ENCODE data around the gene NIT1. TPM values are rescaled to one million over a fixed set of nuclear protein-coding genes. Genes with fewer than 3 reads are reported as not detected.

Gene NIT1
- total and polyA plus RNA-seq, 9 of the 15 experiments (the other 6 are each of a cell fraction or from before 2014, with no cell fraction given): 18.4 to 76.0 (median 33.7) TPM

DNA sequence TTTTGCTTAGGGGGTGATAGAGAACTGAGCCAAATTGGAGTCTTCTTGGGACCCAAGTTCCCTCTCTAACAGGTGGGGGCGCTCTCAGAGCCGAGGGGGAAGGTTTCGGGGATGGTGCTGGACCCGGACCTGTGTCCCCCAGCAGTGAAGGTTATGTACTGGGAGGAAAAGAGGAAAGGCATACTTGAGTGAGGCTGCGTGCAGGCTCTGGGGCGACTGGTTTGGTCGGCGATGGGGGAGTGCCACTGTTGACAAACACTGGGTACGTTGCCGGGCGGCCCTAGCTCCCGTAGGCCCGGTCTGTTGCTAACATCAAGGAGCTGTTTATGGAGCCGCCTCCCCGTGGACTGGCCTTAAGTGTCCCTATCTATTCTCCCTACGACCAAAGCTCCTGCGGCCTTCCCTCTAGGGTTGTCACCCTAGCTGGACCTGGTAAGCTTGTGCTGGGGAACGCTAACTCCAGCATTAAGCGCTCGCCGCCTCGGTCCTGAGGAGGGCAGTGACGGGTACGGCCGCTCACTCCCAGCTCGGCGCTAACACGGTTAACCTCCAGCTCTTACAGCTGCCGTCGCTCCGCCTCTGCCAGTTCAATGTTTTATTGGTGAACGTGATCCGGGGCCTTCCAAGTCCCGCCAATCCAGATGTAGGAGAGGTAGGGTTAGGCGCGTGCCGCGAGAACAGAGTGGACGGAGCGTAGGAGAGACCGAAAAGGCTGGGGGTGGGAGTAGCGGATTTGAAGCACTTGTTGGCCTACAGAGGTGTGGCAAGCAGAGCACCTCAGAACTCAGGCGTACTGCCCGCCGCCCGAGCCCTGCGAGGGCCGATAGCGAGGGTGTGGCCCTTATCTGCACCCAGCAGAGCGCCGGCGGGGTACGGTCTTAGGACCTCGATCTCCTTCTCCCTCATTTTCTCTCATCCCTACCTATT is 48.1 kb downstream of the NIT1 start, which contains the start of gene PPOX (continued):
- TF ChIP-seq GABPB1 (CRISPR knock-in tag; IDR thresholded peaks at IDR 0.05) (peak; percentile 68), TRIM24 (IDR thresholded peaks at IDR 0.05) (peak; percentile 79 to 89), ZFPM2 (CRISPR knock-in tag; IDR thresholded peaks at IDR 0.05) (no peak), NR2C1 (IDR thresholded peaks at IDR 0.05) (no peak), NR2C1 (tag; IDR thresholded peaks at IDR 0.05) (no peak), ZNF274 (IDR thresholded peaks at IDR 0.05; ENCODE audit: borderline replicate concordance, low read depth, low read length) (no peak), CTBP1 (IDR thresholded peaks at IDR 0.05; ENCODE audit: borderline replicate concordance) (peak; percentile 96), TEAD1 (CRISPR knock-in tag; IDR thresholded peaks at IDR 0.05) (peak; percentile 52 to 60), ZNF445 (CRISPR knock-in tag; IDR thresholded peaks at IDR 0.05; ENCODE audit: low read depth) (peak; percentile 57; the same call in 1 of the 2 replicates), ZFP1 (CRISPR knock-in tag; IDR thresholded peaks at IDR 0.05) (0 out of 2 replicates have a peak, but pooled peaks have one; percentile 3), MYC (IDR thresholded peaks at IDR 0.05; ENCODE audit: low read depth, low read length) (peak; percentile 86; the same call in 1 of the 2 replicates), MYC (CRISPR knock-in tag; IDR thresholded peaks at IDR 0.05; ENCODE audit: borderline replicate concordance, low read depth) (peak; percentile 71; the same call in 1 of the 2 replicates), MEIS2 (IDR thresholded peaks at IDR 0.05; ENCODE audit: partially characterized antibody) (peak; percentile 29), JUN (IDR thresholded peaks at IDR 0.05; ENCODE audit: borderline replicate concordance, low read depth, low read length) (peak; percentile 31; the same call in 1 of the 2 replicates), JUN (CRISPR knock-in tag; IDR thresholded peaks at IDR 0.05; ENCODE audit: borderline replicate concordance) (peak; percentile 59; the same call in 1 of the 2 replicates), ZNF24 (IDR thresholded peaks at IDR 0.05) (peak; percentile 22; the same call in 1 of the 2 replicates), ZNF384 (IDR thresholded peaks at IDR 0.05; ENCODE audit: low read depth, low read length) (no peak), E2F3 (CRISPR knock-in tag; IDR thresholded peaks at IDR 0.05) (no peak), KHSRP (IDR thresholded peaks at IDR 0.05) (0 out of 2 replicates have a peak, but pooled peaks have one; percentile 55), TAL1 (IDR thresholded peaks at IDR 0.05) (peak; percentile 99), RUNX1 (IDR thresholded peaks at IDR 0.05; ENCODE audit: low read depth) (peak; percentile 85; the same call in 1 of the 2 replicates), CEBPB (tag; IDR thresholded peaks at IDR 0.05) (peak; percentile 64), MXI1 (IDR thresholded peaks at IDR 0.05; ENCODE audit: low read depth, low read length) (peak; percentile 34; the same call in 1 of the 2 replicates), KDM4B (IDR thresholded peaks at IDR 0.05; ENCODE audit: borderline replicate concordance in 2 of 2, low read depth in 1 of 2) (peak in 1 of 2 experiments; percentile 41; a peak in 1 of 4 replicates)
- TF ChIP-seq, protein P1, sequence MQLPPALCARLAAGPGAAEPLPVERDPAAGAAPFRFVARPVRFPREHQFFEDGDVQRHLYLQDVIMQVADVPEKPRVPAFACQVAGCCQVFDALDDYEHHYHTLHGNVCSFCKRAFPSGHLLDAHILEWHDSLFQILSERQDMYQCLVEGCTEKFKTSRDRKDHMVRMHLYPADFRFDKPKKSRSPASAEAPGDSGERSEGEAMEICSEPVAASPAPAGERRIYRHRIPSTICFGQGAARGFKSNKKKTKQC (CRISPR knock-in tag; IDR thresholded peaks at IDR 0.05): 0 out of 2 replicates have a peak, but pooled peaks have one; percentile 1
- TF ChIP-seq, protein P2, sequence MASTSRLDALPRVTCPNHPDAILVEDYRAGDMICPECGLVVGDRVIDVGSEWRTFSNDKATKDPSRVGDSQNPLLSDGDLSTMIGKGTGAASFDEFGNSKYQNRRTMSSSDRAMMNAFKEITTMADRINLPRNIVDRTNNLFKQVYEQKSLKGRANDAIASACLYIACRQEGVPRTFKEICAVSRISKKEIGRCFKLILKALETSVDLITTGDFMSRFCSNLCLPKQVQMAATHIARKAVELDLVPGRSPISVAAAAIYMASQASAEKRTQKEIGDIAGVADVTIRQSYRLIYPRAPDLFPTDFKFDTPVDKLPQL (IDR thresholded peaks at IDR 0.05; ENCODE audit: extremely low read depth, insufficient read length): no peak
- TF ChIP-seq, protein P3, sequence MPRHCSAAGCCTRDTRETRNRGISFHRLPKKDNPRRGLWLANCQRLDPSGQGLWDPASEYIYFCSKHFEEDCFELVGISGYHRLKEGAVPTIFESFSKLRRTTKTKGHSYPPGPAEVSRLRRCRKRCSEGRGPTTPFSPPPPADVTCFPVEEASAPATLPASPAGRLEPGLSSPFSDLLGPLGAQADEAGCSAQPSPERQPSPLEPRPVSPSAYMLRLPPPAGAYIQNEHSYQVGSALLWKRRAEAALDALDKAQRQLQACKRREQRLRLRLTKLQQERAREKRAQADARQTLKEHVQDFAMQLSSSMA (CRISPR knock-in tag; IDR thresholded peaks at IDR 0.05): peak; percentile 9; the same call in 1 of the 2 replicates

All from K562 (cell line).